ENCODE measurements around the gene MC1R. TPM values are rescaled to one million over a fixed set of nuclear protein-coding genes. Genes with fewer than 3 reads are reported as not detected.

The MC1R gene
- total RNA-seq, 4 donors from 2014 or later, result 7.7 to 16.2 (median 11.4) TPM

- peaks cover 16 to 20% of the 10 kb centered on the region in 2 donors for H3K4me1 ChIP-seq
- intact Hi-C loops (cut with DNase I), result no loop called here
- no peak overlapping the region for H3K4me3 ChIP-seq (replicated peaks in 1 of 3)
- no peaks in the 10 kb centered on the region for H3K9me3 ChIP-seq
- DNase-seq, result no peak
- no peak for TF ChIP-seq POLR2A (IDR thresholded peaks at IDR 0.05)
- TF ChIP-seq, protein P1, sequence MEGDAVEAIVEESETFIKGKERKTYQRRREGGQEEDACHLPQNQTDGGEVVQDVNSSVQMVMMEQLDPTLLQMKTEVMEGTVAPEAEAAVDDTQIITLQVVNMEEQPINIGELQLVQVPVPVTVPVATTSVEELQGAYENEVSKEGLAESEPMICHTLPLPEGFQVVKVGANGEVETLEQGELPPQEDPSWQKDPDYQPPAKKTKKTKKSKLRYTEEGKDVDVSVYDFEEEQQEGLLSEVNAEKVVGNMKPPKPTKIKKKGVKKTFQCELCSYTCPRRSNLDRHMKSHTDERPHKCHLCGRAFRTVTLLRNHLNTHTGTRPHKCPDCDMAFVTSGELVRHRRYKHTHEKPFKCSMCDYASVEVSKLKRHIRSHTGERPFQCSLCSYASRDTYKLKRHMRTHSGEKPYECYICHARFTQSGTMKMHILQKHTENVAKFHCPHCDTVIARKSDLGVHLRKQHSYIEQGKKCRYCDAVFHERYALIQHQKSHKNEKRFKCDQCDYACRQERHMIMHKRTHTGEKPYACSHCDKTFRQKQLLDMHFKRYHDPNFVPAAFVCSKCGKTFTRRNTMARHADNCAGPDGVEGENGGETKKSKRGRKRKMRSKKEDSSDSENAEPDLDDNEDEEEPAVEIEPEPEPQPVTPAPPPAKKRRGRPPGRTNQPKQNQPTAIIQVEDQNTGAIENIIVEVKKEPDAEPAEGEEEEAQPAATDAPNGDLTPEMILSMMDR (IDR thresholded peaks at IDR 0.05), result no peak
- H3K36me3 ChIP-seq, result no peaks in the 10 kb centered on the region
- H3K27me3 ChIP-seq, result no peaks in the 10 kb centered on the region
- no peak overlapping the region for H3K27ac ChIP-seq
- WGBS, 2 donors, result 90 to 93% methylated on average over 6 of the region's 6 CpGs
Measured at GRCh38 chr16:89969741-89970410, 51.2 kb downstream of the MC1R start.

Other genes starting within 250 kb of the MC1R start
- 100 to 1,000 TPM in 1 of 4 donors, 10 to 100 TPM in 3; 88.7 to 109 (median 91.3) TPM for gene CDK10, start 232.2 kb upstream of the MC1R start, total RNA-seq
- 10 to 100 TPM; 22.4 to 31.9 (median 27.7) TPM for gene SPATA2L, start 217.2 kb upstream of the MC1R start, total RNA-seq
- 10 to 100 TPM in 1 of 4 donors, 1 to 10 TPM in 3; 3.1 to 15.6 (median 9.0) TPM for gene VPS9D1, start 198.0 kb upstream of the MC1R start, total RNA-seq
- gene ZNF276, start 197.3 kb upstream of the MC1R start, total RNA-seq, result 10 to 100 TPM; 21.2 to 38.9 (median 24.9) TPM
- gene FANCA, start 102.2 kb upstream of the MC1R start, total RNA-seq, result 10 to 100 TPM in 1 of 4 donors, 1 to 10 TPM in 3; 2.3 to 10.3 (median 3.6) TPM
- 10 to 100 TPM in 2 of 4 donors, 1 to 10 TPM in 2; 7.0 to 10.9 (median 9.5) TPM for gene SPIRE2, start 90.4 kb upstream of the MC1R start, total RNA-seq
- 100 to 1,000 TPM; 144 to 266 (median 201) TPM for gene TCF25, start 45.3 kb upstream of the MC1R start, total RNA-seq
- gene TUBB3, start 4.5 kb downstream of the MC1R start, total RNA-seq, result 1 to 10 TPM in 1 of 4 donors, under 1 TPM in 3; 0.33 to 2.4 (median 0.68) TPM
- 10 to 100 TPM; 45.0 to 80.9 (median 72.1) TPM for gene DEF8, start 29.9 kb downstream of the MC1R start, total RNA-seq
- 10 to 100 TPM in 2 of 4 donors, 1 to 10 TPM in 2; 7.4 to 12.8 (median 10.3) TPM for gene DBNDD1, start 100.6 kb downstream of the MC1R start, total RNA-seq
- not detected for gene PRDM7, start 158.5 kb downstream of the MC1R start, total RNA-seq